H1 (cell line): ENCODE results near the gene UCHL5.
"Not testable (repeated sequence)": the region's sequence is repeated elsewhere in the genome, so short reads cannot be mapped to it uniquely, and the experiment has no call there.

Source experiments
- ATF3 ChIP-seq: IDR thresholded peaks from 2 replicates; pipeline ENCODE4 v1.6.1; 2011; ENCODE audit warnings: low read depth, mild to moderate bottlenecking, low read length; ENCODE audit not compliant: insufficient read depth
- CTCF ChIP-seq, 3 experiments: IDR thresholded peaks; 1 replicate in 2 of 3; 2 replicates in 1 of 3; pipeline versions ENCODE4 v1.5.1 to v1.6.1; 2011; ENCODE audit warnings: low read length in 3 of 3, mild to moderate bottlenecking in 3 of 3, inconsistent platforms in 2 of 3, low read depth in 1 of 3, moderate library complexity in 1 of 3; ENCODE audit not compliant: insufficient read depth in 1 of 3; ENCODE audit errors: control extremely low read depth in 1 of 3
- EGR1 ChIP-seq: IDR thresholded peaks from 2 replicates; pipeline ENCODE4 v1.6.1; 2011; ENCODE audit warnings: low read depth, low read length, borderline replicate concordance
- EP300 ChIP-seq, 2 experiments: IDR thresholded peaks; 1 replicate in 1 of 2; 2 replicates in 1 of 2; pipeline ENCODE4 v1.6.1; 2011 to 2012; ENCODE audit warnings: low read depth in 2 of 2, low read length in 2 of 2, mild to moderate bottlenecking in 2 of 2, borderline replicate concordance in 1 of 2, inconsistent platforms in 1 of 2, moderate library complexity in 1 of 2
- GTF2F1 ChIP-seq: IDR thresholded peaks from 2 replicates; pipeline ENCODE4 v1.6.1; 2012; ENCODE audit warnings: low read depth, low read length, improper control_type of control experiment, borderline replicate concordance
- JUN ChIP-seq: IDR thresholded peaks from 2 replicates; pipeline ENCODE4 v1.6.1; 2011; ENCODE audit warnings: low read depth, mild to moderate bottlenecking, improper control_type of control experiment, low read length
- KDM1A ChIP-seq: fragments of 200-600, 300-600 bp; sonication (generic); IDR thresholded peaks from 2 replicates; pipeline ENCODE4 v1.7.1; 2016; ENCODE audit warnings: mild to moderate bottlenecking, low read length, borderline replicate concordance
- TAF1 ChIP-seq: IDR thresholded peaks from 2 replicates; pipeline ENCODE4 v1.6.1; 2011; ENCODE audit warnings: mild to moderate bottlenecking, low read depth, low read length
- YY1 ChIP-seq: IDR thresholded peaks from 2 replicates; pipeline ENCODE4 v1.6.1; 2011; ENCODE audit warnings: low read depth, mild to moderate bottlenecking, low read length

- TF ChIP-seq CTCF (IDR thresholded peaks at IDR 0.05; ENCODE audit: control extremely low read depth in 1 of 3, insufficient read depth in 1 of 3, low read depth in 1 of 3, low read length in 3 of 3); EGR1; EP300 (IDR thresholded peaks at IDR 0.05; ENCODE audit: borderline replicate concordance in 1 of 2, low read depth in 2 of 2, low read length in 2 of 2); JUN; GTF2F1; TAF1; YY1; ATF3; KDM1A: not testable (repeated sequence)
Measured at GRCh38 chr1:193048913-193049312, 10.2 kb downstream of the UCHL5 start.
